LNCaP clone FGC (cell line): ENCODE measurements around the gene PIK3R2.

Source experiments
- DNase-seq: peaks from one replicate; pipeline ENCODE4 v3.0.0-alpha.2; 2011; ENCODE audit warnings: low read depth
- H3K4me3 ChIP-seq: 2 replicates; pipeline ENCODE4 v1.5.1; 2011; ENCODE audit warnings: mild to moderate bottlenecking, low read depth, low read length, control low read depth
- TF ChIP-seq, protein P1 (sequence below): IDR thresholded peaks from 2 replicates; pipeline ENCODE4 v1.5.1; 2012; ENCODE audit warnings: mild to moderate bottlenecking; ENCODE audit not compliant: control insufficient read depth, insufficient read depth; ENCODE audit errors: extremely low read depth

Gene PIK3R2

GRCh38 chr19:18131841-18132596 is 20.9 kb upstream of the PIK3R2 start:
- no peak overlapping the region for H3K4me3 ChIP-seq
- TF ChIP-seq, protein P1, sequence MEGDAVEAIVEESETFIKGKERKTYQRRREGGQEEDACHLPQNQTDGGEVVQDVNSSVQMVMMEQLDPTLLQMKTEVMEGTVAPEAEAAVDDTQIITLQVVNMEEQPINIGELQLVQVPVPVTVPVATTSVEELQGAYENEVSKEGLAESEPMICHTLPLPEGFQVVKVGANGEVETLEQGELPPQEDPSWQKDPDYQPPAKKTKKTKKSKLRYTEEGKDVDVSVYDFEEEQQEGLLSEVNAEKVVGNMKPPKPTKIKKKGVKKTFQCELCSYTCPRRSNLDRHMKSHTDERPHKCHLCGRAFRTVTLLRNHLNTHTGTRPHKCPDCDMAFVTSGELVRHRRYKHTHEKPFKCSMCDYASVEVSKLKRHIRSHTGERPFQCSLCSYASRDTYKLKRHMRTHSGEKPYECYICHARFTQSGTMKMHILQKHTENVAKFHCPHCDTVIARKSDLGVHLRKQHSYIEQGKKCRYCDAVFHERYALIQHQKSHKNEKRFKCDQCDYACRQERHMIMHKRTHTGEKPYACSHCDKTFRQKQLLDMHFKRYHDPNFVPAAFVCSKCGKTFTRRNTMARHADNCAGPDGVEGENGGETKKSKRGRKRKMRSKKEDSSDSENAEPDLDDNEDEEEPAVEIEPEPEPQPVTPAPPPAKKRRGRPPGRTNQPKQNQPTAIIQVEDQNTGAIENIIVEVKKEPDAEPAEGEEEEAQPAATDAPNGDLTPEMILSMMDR: no peak
- DNase-seq: no peak

- no peak overlapping the region for H3K4me3 ChIP-seq
- DNase-seq: no peak
- TF ChIP-seq, protein P1: no peak
These were observed 17.0 kb upstream of the PIK3R2 start for GRCh38 chr19:18135712-18136584.

- DNase-seq: no peak
- no peak overlapping the region for H3K4me3 ChIP-seq
- TF ChIP-seq, protein P1: no peak
These were observed 15.7 kb upstream of the PIK3R2 start for GRCh38 chr19:18137242-18137641.

DNA sequence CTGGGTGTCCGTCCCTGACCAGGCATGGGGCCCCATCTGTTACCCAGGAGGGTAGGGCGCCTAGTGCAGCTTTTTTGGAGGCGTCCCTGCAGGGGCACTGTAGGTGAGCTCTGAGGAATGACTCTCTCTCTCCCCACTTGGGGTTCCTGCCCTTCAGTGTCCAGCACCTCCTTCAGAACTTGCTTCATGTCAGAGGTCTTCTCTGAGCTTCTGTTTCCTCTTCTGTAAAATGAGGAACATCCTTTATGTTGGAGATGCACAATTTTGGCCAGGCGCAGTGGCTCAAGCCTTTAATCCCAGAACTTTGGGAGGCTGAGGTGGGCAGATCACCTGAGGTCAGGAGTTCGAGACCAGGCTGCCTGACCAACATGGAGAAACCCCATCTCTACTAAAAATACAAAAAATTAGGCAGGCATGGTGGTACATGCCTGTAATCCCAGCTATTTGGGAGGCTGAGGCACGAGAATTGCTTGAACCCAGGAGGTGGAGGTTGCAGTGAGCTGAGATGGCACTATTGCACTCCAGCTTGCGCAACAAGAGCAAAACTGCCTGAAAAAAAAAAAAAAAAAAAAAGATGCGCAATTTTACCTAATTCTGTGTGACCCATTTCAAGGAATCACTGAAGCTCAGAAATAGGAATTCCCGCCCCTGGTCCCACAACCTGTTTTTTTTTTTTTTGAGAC is 15.2 kb upstream of the PIK3R2 start:
- TF ChIP-seq, protein P1: no peak
- no peak for DNase-seq
- H3K4me3 ChIP-seq: no peak overlapping the region

GRCh38 chr19:18140473-18140872 is 12.5 kb upstream of the PIK3R2 start:
- TF ChIP-seq, protein P1: no peak
- no peak for DNase-seq
- no peak overlapping the region for H3K4me3 ChIP-seq

DNA sequence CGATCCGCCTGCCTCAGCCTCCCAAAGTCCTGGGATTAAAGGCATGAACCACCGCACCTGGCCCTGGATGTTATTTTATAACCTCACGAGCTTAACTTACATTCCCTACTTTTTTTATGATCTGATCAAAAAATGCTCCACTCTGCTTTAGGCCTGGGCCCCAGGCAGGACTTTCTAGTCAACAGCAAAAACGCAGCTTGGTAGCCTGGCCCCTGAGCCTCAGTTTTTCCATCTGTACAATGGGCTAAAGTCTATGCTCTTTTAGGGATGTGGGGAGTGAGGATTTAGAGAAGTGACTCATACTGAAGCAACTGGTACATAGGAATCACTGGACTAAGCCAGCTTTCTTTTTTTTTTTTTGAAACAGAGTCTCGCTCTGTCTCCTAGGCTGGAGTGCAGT is 11.9 kb upstream of the PIK3R2 start:
- no peak overlapping the region for H3K4me3 ChIP-seq
- DNase-seq: no peak
- TF ChIP-seq, protein P1: no peak
